GM12878 (cell line): Measurements from ENCODE around the gene GARNL3.

Experiments used
- ATF2 ChIP-seq: IDR thresholded peaks from 2 replicates; pipeline ENCODE4 v1.6.1; 2012; ENCODE audit warnings: low read length, inconsistent platforms
- CHD2 ChIP-seq: IDR thresholded peaks from 2 replicates; pipeline ENCODE4 v1.6.1; 2011; ENCODE audit warnings: low read depth, low read length, improper control_type of control experiment, borderline replicate concordance
- CTCF ChIP-seq, 3 experiments: IDR thresholded peaks in 2 of 3; conservative IDR thresholded peaks in 1 of 3; 2 replicates each; pipeline ENCODE4 v1.5.1; 2011; ENCODE audit warnings: low read depth in 3 of 3, low read length in 3 of 3, mild to moderate bottlenecking in 3 of 3, control low read depth in 2 of 3, moderate library complexity in 2 of 3, inconsistent platforms in 1 of 3, mixed read lengths in 1 of 3; ENCODE audit not compliant: control insufficient read depth in 2 of 3, insufficient read depth in 1 of 3; ENCODE audit errors: extremely low read depth in 1 of 3
- ESRRA ChIP-seq: IDR thresholded peaks from 2 replicates; pipeline ENCODE4 v1.6.1; 2012; ENCODE audit warnings: mild to moderate bottlenecking, low read length, improper control_type of control experiment
- EZH2 ChIP-seq: IDR thresholded peaks from 2 replicates; pipeline ENCODE4 v1.6.1; 2012; ENCODE audit warnings: low read depth, mild to moderate bottlenecking, control low read depth, inconsistent platforms, low read length, borderline replicate concordance; ENCODE audit not compliant: control insufficient read depth
- HCFC1 ChIP-seq: fragments of 150-350 bp; IDR thresholded peaks from 2 replicates; pipeline ENCODE4 v1.6.1; 2014; ENCODE audit warnings: low read length
- IKZF1 ChIP-seq: fragments of 450-650 bp; conservative IDR thresholded peaks from 2 replicates; pipeline ENCODE4 v1.6.1; 2017; ENCODE audit warnings: antibody characterized with exemption, mild to moderate bottlenecking
- NRF1 ChIP-seq: conservative IDR thresholded peaks from 2 replicates; pipeline ENCODE4 v1.6.1; 2011; ENCODE audit warnings: mild to moderate bottlenecking, low read depth, low read length, improper control_type of control experiment
- POLR2A ChIP-seq: IDR thresholded peaks from 2 replicates; pipeline ENCODE4 v1.6.1; 2011; ENCODE audit warnings: low read depth, mild to moderate bottlenecking, low read length
- POLR2AphosphoS5 ChIP-seq: IDR thresholded peaks from 2 replicates; pipeline ENCODE4 v1.6.1; 2011; ENCODE audit warnings: mild to moderate bottlenecking, low read length, inconsistent platforms
- SRF ChIP-seq, 2 experiments: IDR thresholded peaks; 2 replicates each; pipeline ENCODE4 v1.6.1; 2011; ENCODE audit warnings: low read depth in 2 of 2, low read length in 2 of 2, mild to moderate bottlenecking in 1 of 2, moderate library complexity in 1 of 2
- USF2 ChIP-seq: IDR thresholded peaks from 2 replicates; pipeline ENCODE4 v1.6.1; 2011; ENCODE audit warnings: low read depth, low read length, improper control_type of control experiment, borderline replicate concordance
- YY1 ChIP-seq: IDR thresholded peaks from 2 replicates; pipeline ENCODE4 v1.6.1; 2011; ENCODE audit warnings: low read depth, mild to moderate bottlenecking, low read length
- ZNF592 ChIP-seq: fragments of 450-650 bp; IDR thresholded peaks from 2 replicates; pipeline ENCODE4 v1.6.1; 2017; ENCODE audit warnings: mild to moderate bottlenecking, moderate library complexity

GRCh38 chr9:127316586-127317323, 52.2 kb downstream of the GARNL3 start:
- no peak for TF ChIP-seq ESRRA
- TF ChIP-seq USF2 = no peak
- no peak for TF ChIP-seq EZH2
- TF ChIP-seq CTCF (IDR thresholded peaks at IDR 0.05 in 2 of 3, conservative IDR thresholded peaks at IDR 0.05 in 1 of 3; ENCODE audit: control insufficient read depth in 2 of 3, extremely low read depth in 1 of 3, insufficient read depth in 1 of 3, low read depth in 3 of 3, low read length in 3 of 3) = no peak
- no peak for TF ChIP-seq NRF1
- no peak for TF ChIP-seq POLR2AphosphoS5
- no peak for TF ChIP-seq YY1
- peak; percentile 29; the same call in 1 of the 2 replicates for TF ChIP-seq ATF2
- no peak for TF ChIP-seq IKZF1
- no peak for TF ChIP-seq SRF (IDR thresholded peaks at IDR 0.05; ENCODE audit: low read depth in 2 of 2, low read length in 2 of 2)
- no peak for TF ChIP-seq HCFC1
- no peak for TF ChIP-seq POLR2A
- no peak for TF ChIP-seq CHD2
- no peak for TF ChIP-seq ZNF592
